T follicular helper cell (primary cell): Measurements from ENCODE around the gene URAD.

Experiments
- DNase-seq: peaks from one replicate; pipeline ENCODE4 v3.0.0-alpha.2; 2020; ENCODE audit warnings: low read depth

The URAD gene

DNA sequence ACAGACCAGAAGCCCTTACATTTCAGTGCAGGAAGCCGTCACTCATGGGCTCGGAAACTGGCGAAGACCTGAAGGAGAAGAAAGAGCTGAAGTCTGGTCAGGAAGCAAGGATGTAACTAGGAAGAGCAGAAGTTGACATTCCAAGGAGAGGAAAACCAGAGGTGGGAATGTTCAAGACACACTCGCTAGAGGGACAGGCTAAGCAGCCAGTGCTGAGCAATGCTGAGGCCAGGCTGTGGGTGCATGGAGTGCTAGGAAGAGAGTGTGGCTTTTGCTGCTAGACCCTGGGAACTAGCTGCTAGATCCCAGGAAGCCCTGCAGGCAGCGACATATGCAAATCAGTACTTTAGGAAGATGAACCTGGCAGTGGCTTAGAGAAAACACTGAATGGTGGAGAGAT is 12.1 kb upstream of the URAD start:
- DNase-seq = no peak

DNA sequence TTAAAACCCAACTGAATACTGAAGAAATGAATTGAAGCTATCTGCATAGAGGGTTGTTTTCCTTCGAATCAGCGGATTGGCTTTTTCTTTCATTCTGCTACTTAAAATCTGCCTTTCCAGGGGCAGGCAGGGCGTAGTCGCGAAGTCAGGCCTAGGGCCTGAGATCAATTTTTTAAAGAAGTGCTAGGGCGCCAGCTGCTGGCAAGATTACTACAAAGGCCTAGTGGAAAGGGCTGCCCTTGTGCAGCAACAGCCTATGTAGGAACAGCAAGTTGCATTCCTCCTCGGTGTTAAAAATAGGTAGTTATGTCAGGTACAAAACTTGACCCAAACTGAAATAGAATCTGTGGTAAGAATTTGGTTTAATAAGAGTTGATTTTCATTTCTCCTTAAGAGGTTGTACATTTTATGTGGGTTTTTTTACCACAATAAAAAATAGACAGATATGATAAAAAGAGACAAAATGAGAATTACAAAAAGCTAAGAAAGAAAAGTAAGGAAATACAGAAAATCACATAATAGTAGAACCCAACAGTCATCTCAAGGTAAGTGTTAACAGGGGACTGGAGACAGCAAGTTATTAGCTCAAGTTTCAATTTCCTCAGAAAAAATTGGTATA is 9.5 kb upstream of the URAD start:
- no peak for DNase-seq

DNA sequence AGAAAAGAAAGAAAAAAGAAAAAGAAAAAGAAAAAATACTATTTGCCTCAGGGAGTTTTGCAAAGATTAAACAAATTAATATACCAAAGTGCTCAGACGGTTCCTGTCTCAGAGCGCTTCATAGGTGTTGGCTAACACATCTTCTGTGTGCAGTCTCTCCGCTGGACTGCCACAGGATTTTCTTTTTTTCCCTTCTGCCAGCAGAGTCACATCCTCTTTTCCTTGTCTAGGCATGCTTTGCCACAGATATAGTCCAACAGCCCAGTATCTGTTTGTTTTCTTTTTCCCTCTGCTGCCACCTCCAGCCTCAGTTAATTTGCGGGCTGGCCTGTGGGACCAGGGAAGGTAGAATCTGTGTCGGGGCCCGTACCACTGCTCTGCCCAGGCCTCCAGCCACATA is 3.4 kb upstream of the URAD start:
- DNase-seq = no peak

DNA sequence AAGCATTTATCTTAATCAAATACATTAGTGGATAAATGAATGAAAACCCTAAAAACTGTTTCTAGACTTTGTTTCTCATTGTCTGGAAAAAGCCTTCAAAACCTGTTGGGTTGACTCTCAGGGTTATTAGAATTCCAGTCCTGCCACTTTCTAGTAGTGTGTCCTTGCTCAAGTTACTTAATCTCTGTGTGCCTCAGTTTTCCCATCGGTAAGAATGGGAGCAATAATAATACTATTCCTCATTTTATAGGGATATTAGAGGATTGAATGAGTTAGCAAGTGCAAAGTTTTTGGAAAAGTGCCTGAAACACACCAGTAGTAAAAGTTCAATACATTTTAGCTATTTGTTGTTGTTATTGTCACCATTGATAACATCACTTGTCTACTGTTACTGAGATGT is 2.9 kb downstream of the URAD start:
- DNase-seq = no peak

DNA sequence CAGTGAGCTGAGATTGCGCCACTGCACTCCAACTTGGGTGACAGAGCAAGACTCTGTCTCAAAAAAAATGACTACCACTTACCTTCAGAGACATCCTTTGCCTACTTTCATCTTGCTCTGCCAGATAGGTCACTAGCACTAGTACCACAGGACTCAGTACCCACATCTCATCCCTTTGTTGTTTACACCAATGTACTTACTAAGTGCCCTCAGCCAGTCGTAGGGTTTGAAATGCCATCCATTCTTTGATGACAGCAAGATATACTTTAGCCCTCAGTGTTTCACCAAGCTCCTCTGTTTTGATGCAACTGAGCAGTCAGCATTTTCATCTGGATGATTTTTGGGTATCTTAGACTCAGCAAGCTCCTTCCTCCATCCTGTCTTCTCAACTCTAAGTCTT is 6.1 kb downstream of the URAD start:
- DNase-seq = no peak

DNA sequence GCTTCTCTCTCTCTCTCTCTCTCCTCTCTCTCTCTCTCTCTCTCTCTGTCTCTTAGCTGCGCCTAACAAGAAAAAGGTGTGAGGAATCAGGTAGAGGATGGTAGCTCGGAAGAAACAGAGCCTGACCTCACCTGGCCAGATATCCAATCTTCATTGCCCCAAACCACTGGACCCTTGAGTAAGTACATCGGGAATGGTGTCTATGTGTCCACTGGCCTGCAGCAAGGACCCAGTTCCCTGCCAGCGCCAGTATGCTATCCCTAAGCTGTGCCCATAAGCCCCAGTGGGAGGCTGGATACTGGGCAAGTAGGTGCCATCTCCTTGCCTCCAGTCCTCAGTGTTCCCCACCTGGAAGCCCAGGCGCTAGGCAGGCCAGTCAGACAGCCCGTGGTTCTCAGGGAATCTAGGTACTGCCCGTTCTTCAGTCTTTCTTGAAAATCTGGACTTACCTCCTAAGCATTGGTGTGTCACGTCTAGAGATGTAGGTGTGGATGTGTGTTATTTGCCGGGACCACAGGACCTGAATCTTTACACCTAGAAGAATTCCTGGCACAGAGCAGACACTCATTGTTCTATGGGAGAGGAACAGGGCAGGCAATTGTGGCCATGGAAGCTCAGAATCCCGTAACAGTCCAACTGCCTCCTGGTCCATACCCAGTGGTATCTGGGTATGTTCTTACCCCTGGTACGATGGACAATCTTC is 7.3 kb downstream of the URAD start:
- DNase-seq = no peak

DNA sequence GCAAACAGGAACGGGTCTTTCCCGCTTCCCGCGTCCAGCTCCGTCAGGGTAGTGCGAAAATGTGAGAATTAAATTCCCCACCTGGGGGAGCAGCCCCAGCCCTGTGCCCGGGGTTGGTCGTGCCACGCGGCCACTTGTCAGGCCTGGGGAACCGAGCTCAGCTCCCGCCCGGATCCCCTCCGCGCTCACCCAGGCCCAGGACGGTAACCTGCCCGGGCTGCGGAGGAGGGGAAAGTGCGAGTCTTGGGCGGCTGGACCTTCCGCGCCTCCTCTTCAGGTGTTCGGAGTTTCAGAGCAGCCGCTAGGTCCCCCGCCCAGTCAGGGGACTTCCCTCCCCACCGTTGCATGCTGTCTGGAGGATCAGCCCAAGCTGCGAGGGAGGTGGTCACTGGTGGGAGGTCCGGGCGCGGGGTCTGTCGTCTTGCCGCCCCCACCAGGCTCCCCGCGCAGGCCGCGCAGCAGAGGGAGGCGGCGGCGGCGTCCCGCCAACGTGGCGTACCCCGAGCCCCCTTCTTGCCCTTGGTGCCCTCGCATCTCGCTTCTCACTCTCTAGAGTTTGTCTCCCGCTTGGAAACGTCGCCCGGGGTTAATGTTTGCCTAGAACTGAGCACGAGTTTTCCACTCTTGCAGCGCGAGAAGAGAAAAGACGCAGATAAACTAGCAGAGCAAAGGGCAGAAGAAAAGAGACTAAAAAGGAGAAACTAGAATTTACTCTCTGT is 8.1 kb downstream of the URAD start:
- no peak for DNase-seq

DNA sequence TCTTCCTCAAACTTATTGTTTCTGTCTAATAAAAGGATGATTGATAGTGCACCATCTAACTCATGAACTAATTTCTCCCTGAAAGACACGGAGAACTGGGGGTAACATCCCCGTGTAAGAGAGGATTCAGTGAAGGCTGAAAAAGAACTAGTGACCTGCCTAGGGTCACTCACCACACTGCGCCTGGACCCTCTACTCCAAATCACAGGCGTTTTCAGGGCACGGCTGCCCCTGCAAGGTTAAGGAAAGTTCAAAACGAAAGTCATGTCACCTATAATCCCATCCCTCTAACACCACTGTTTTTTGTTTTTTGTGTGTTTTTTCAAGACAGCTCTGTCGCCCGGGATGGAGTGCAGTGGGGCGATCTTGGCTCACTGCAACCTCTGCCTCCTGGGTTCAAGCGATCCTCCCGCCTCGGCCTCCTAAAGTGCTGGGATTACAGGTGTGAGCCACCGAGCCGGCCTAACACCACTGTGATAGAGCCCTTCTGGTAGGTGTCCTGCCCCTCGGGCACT is 8.7 kb downstream of the URAD start:
- no peak for DNase-seq

DNA sequence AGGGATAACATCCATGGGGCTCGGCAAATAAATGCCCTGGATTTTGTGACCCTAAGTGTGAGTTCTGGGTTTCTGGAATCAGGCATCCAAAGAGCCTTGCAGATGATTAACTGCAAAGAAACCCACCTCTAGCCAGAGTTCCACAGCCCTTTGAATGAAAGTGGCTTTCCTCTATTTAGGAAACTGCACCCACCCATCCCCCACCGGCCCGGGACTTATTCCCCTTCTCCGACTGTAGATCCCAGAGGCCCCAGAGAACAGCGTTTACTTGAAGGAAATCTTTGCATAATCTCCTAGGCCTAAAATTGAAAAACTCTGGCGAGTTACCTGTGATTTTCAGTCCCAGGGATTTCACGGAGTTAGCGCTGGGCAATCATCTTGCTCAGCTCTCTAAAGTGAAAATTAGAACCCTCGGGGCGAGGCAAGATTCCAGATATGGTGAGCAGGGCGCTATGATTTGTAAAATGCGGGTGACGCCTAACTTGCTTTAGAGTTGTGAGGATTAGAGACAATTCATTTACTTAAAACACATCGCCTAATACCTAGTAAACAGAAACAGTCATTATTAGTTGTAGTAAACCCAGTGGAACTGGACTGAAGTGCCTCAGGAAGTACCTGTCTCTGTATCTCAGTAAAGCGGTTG is 9.4 kb downstream of the URAD start:
- DNase-seq = no peak

DNA sequence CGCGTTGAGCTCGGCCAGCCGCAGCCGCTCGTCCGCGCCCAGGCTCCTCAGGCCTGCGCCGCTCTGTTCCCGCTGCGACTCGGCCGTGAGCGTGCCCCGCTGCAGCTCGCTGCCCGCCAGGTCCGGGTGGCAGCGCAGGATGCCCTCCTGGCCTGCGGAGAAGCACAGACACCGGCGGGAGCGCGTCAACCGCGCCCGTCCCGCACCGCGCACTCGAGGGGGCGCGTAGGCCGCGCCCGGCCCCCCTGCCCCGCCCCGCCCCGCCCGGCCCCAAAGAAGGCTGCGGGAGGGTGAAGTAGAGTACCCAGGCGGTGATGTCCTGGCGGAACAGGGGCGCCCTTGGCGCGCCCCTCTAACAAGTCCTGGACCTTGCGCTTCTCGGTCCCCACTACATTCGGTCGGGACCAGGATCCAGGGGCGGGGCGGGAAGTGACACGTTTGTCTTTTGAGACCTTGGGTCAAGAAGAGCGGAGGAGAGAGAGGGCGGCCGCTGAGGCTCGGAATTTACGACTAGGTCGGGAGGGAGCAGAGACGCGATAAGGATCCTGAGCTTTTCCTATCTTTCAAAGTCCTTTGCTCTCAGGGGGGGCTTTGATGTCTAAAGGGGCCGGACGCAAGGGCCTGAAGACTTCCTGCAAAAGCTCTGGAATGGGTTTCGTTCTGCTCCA is 10.1 kb downstream of the URAD start:
- DNase-seq = no peak

DNA sequence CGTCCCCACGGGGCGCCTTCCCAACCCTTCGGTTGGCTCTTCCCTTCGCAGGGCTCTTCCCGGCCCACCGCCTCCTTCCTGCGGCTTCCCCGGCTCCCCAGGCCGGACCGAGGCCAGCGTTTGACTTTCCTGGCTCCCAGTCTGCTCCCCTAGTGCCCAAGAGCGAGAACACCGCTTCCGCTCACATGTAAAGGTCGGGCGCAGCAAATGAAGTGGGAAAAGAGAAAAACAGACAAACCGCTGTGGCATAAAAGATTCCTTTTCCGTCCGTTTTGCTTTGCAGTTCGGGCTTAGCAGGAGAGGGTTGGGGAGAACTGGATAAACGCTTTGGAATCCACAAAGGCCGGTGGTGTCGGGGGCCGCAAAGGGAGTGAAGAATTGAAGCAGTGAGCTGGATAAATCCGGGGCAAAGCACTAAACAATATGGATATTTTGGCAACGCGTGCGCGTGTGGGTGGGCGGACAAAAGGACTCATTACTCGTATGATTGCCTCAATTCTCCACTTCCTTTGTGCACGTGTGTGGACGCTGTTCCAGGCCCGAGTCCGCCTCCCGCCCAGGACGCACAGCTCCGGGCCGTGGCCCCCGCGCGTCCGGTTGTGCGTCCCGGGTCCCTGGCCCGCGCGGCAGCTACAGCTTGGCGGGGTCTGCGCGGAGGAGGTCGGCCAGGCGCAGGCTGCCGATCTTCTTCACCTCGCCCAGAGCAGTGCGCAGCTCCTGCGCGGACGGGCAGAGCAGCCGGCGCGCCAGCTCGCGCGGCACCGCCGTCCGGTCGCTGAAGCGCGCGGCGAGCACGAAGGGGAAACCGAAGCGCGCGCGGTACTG is 10.8 kb downstream of the URAD start:
- no peak for DNase-seq

DNA sequence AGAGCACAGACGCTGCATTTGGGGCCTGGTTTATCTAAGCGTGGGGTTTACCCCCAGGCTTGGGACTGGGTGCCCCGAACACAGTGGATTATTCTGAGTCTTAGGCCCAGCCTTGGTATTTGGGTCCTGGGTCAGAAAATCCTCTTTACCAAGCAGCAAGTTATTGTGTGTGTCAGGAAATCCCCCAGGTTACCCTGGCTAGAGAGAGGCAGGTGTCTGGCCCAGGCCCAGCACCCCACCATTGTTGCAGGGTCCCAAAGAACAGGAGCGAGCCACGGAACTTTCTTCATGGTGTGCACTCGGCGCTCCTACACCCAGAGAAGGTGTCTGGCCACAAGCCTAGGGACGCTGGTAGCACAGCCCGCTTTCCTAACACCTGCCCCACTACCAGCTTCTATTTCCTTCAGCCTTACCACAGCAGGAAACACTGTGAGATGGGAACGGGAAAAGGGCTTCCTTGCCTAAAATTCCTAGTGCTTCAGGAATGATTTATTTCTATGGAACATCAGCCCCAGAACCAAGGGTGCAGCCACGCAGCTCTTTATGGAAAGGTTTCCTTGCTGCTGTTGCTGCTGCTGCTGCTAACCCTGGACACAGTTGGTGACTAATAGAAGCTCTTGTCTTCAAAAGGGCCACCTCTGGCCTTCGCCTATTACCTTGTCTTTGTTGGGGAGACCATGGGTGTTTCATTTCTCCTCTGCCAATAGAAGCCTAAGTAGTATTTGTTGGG is 12.0 kb downstream of the URAD start:
- DNase-seq = no peak

DNA sequence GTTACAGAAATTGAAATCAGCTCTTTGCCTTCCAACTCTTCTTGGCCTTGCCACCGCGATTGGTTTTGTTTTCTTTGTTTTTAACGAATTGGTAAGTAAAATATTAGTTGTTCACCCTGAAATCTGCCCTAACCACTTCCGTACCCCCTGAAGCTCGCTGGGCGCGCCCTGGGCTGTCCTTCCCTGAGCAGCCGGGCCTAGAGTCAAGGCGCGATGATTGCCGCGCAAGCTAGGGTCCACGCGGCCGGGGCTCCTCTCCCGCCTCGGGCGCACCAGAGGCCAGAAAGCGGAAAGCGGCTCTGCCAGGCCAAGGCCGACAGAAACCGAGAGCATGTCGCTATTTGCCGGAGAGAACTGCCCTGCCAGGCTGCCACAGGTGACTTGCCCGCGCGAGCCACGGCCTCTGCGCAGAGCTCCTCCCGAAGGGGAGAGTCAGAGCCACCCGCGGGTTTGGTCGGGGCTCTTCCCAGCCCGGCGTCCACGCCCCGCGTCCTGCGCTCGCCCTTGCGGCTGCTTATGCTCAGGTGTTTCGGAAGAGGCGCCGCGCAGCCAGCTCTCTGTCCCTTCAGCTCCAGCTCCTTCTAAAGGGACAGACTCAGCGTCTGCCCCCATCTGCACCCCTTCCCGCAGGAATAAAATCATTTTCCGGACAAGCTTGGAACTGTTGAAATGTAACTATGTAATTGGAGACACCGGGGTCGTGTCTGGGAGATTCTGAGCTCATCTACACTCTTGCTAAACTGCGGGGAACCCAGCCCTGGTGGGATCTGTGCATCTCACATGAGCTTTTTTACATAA is 12.7 kb downstream of the URAD start:
- DNase-seq = no peak

DNA sequence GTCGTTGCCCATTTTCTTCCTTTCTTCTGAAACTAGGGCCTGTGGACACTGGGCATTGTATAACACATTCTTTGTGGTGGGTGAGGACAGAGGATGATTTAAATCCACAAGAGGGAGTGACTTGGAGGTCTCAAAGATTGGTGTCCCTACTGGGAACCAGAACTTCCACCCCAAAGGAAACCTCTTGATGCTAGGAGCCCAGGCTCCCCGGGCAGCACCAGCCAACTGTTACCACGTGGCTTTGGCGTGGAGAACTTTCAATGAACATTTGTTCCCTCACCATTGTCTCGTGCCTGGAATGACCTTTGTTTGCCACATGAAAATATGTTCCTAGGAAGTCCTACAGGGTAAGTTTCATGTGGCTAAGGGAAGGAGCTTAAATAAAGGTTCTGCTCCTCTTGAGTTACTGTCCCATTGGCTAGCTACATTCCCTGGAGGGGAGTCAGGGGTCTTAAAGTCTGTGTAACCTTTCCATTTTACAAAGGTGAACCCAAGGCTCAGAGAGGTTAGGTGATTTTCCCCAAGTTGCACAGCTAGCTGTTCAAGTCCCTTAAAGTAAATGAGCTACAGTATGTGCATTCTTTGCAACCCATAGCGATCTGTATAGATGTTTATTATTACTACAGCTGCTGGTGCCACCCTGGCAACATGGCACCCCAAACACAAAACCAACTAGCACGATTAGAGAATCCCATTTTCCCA is 14.4 kb downstream of the URAD start:
- DNase-seq = no peak

DNA sequence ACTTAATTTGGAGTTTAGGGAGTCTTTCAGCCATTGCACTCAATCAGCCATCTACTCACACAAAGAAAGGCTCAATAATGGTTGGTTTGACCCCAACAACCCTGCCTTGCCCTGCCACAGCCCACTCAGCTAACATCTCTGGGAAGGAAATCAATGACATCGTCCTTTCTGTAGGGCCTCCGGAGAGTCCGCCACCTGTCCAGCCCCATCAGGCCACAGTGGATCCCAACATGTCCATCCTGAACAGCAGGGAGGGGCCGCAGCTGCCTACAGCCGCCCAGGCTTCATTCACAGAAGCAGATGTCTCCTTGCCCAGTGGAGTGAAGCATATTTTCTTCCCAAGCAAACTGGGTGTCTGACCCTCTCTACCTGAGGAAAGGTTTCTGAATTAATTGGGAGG is 15.2 kb downstream of the URAD start:
- no peak for DNase-seq

DNA sequence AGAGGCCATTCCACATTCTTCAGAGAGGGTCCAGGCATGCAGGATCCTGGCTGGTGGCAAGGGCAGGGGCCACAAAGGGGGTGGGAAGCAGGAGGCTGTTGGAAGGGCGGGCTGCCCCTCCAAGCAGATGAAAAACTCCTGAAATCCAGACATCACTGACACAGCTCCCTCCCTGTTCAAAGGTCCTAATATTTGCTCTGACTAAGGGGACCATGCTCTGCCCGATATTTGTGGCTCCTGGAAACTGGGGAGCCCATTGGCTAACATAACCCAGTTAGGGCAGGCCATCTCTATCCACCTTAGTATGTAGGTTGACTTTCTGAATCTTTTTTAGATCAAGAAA is 16.0 kb downstream of the URAD start:
- no peak for DNase-seq

DNA sequence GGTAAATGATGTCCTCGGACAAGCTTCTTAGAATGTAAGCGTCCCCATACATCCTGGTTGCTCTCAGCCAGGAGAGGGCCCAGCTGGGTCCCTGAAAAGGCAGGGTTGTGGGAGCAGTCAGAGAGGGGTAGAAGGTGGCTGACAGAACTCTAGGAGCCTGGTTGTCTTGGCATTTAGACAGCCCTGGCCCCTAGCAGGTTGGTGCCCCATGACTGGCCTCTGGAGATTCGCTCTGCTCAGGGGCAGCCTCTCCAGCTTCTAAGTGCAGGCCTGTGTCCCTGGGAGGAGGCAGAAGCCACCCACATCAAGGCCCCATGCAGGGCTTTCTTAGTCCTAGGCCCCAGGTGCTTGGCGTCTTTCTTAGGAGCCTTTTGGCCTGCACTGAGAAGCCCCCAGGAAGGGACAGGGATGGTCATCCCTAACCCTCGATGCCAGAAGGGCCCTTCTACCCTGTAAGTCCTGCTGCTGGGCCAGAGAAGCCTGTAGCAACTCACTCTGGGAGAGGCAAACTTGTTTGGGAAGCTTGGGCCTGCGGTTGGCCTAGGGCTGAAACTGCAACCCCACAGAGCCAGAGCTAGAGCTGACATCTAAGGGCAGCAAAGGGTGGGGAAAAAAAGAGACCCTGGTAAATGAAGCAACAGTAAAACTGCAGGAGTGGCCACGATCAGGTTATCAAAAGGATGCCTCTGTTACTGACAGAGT is 16.6 kb downstream of the URAD start:
- no peak for DNase-seq

DNA sequence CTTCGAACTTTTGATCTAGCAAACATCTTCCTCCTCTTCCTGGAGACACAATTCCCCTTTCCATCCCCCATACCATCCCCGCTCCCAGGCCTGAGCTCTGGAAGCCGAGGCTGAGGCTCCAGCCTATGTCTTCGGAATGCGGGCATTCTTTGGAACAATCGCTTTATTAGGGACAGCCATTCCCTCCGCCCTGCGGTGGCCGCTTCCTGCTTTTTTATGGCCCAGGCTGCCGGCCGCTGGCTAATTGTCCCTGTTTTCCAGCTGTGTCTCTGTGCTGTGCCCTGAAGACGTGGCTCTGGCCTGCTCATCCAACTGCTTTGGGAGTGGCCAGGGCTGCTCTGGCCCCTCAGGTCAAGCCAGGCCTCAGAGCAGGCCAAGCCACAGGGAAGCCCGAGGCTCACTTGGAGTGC is 17.3 kb downstream of the URAD start:
- no peak for DNase-seq
